Duodenal mucosa (tissue), 2 donors: ENCODE measurements around the gene GPR84.

Experiments used
- H3K27ac ChIP-seq: one replicate; pipeline ENCODE4 v1.7.0; 2013; ENCODE audit warnings: low read depth, low read length
- H3K27me3 ChIP-seq, 2 donors: one replicate each; pipeline ENCODE4 v1.7.0; 2013; ENCODE audit warnings: low read length in 2 of 2, control low read depth in 1 of 2; ENCODE audit not compliant: insufficient read depth in 2 of 2, control insufficient read depth in 1 of 2
- H3K36me3 ChIP-seq, 2 donors: one replicate each; pipeline ENCODE4 v1.7.0; 2013; ENCODE audit warnings: low read length in 2 of 2, control low read depth in 1 of 2; ENCODE audit not compliant: insufficient read depth in 2 of 2, control insufficient read depth in 1 of 2
- H3K4me1 ChIP-seq, 2 donors: one replicate each; pipeline ENCODE4 v1.7.0; 2013; ENCODE audit warnings: low read length in 2 of 2, control low read depth in 1 of 2; ENCODE audit not compliant: insufficient read depth in 2 of 2, control insufficient read depth in 1 of 2
- H3K4me3 ChIP-seq, 2 donors: one replicate each; pipeline ENCODE4 v1.7.0; 2013; ENCODE audit warnings: low read length in 2 of 2, low read depth in 1 of 2
- H3K9ac ChIP-seq, 2 donors: one replicate each; pipeline ENCODE4 v1.7.0; 2013; ENCODE audit warnings: low read length in 2 of 2, low read depth in 1 of 2
- H3K9me3 ChIP-seq, 2 donors: one replicate each; pipeline ENCODE4 v1.7.0; 2013; ENCODE audit warnings: low read length in 2 of 2, control low read depth in 1 of 2; ENCODE audit not compliant: control insufficient read depth in 1 of 2

GPR84 gene

GRCh38 chr12:54392485-54393206 lies 28.4 kb upstream of the GPR84 start:
- Histone ChIP-seq H3K9me3 (no peaks in the 10 kb centered on the region), H3K36me3 (peaks cover 0 to 15% of the 10 kb centered on the region in 2 donors), H3K9ac (no peak overlapping the region), H3K27me3 (no peaks in the 10 kb centered on the region), H3K4me3 (no peak overlapping the region), H3K27ac (no peak overlapping the region), H3K4me1 (peaks cover 5 to 8% of the 10 kb centered on the region in 2 donors)

DNA sequence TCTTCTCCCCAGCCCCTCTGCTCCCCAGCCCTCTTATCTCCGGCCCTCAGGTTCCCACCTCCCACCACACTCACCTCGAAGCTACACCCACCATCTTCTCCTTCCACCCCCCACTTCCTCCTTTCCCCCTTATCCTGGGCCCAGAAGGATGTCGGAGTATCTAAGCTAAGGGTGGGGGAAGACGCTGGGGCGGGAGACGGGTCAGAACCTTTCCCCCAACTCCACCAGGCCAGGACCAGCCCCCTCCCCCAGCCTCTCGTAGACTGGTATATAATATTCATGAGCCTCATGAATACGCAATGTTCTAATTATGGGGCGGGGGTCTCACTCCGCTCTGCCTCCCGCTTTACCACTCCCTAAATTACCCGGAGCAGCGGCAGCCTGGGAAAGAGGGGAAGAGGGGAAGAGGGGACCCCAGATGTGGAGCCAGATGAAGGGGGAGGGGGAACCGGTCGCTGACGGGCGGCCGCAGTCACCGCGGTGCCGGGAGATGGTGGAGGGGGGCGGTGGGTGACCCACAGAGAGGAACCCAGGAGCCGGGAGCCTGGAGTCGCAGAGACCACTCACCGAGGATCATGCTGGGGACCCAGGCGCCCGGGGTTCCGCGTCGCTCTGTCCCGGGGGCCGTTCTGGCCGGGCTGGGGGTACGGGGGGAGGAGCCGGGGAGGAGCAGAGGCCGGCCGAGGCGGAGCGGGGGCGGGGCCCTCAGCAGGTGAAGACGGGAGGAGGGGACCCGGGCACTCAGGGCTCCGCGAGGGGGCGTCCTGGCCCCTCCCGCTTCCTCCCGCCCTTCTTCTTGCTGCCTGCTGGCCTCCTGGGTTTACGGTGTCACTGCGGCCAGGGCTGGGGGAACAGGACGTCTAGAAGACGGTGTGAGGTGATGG lies 26.6 kb upstream of the GPR84 start:
- Histone ChIP-seq H3K27ac (no peak overlapping the region), H3K36me3 (peaks cover 0 to 2% of the 10 kb centered on the region in 2 donors), H3K4me3 (peak overlapping the region; percentile 36 to 53), H3K4me1 (peaks cover 5 to 19% of the 10 kb centered on the region in 2 donors), H3K27me3 (no peaks in the 10 kb centered on the region), H3K9me3 (no peaks in the 10 kb centered on the region), H3K9ac (peak overlapping the region in 1 of 2 donors; percentile 11)

GRCh38 chr12:54390176-54390667 lies 25.9 kb upstream of the GPR84 start:
- no peaks in the 10 kb centered on the region for H3K9me3 ChIP-seq
- H3K27me3 ChIP-seq, result no peaks in the 10 kb centered on the region
- no peak overlapping the region for H3K27ac ChIP-seq
- H3K4me3 ChIP-seq, result no peak overlapping the region
- H3K36me3 ChIP-seq, result no peaks in the 10 kb centered on the region
- H3K9ac ChIP-seq, result no peak overlapping the region
- H3K4me1 ChIP-seq, result peaks cover 7 to 26% of the 10 kb centered on the region in 2 donors

GRCh38 chr12:54389607-54390175 lies 25.4 kb upstream of the GPR84 start:
- Histone ChIP-seq H3K4me1 (peaks cover 9 to 31% of the 10 kb centered on the region in 2 donors), H3K9ac (no peak overlapping the region)

DNA sequence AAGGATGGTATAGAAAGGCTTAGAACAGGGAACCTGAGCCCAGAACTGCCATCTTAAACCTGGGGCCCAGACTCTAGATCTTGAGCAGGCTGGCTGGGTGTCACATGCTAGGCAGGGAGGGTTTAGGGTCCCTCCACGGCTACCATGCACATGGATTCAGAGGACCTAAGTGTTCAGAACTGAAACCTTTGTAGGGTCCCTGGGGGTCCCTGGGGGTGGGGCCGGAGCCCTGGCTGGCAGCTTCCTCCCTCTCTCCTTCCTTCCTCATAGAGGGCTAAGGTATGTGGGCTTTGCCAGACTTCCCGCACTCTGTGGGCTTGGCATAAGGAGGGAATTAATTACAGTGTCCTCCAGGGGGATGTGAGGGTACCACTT lies 24.8 kb upstream of the GPR84 start:
- no peak overlapping the region for H3K4me3 ChIP-seq

More at GRCh38 chr12:54389607-54390175, 25.4 kb upstream of the GPR84 start:
- Histone ChIP-seq H3K9me3 (no peaks in the 10 kb centered on the region), H3K4me3 (no peak overlapping the region), H3K27me3 (no peaks in the 10 kb centered on the region), H3K27ac (no peak overlapping the region), H3K36me3 (no peaks in the 10 kb centered on the region)

GRCh38 chr12:54388237-54389133 lies 24.2 kb upstream of the GPR84 start:
- Histone ChIP-seq H3K4me1 (peaks cover 11 to 34% of the 10 kb centered on the region in 2 donors), H3K27me3 (no peaks in the 10 kb centered on the region), H3K27ac (no peak overlapping the region), H3K36me3 (no peaks in the 10 kb centered on the region), H3K4me3 (no peak overlapping the region), H3K9me3 (no peaks in the 10 kb centered on the region), H3K9ac (no peak overlapping the region)

More for the DNA sequence above, 24.8 kb upstream of the GPR84 start:
- Histone ChIP-seq H3K36me3 (no peaks in the 10 kb centered on the region), H3K9me3 (no peaks in the 10 kb centered on the region), H3K27me3 (no peaks in the 10 kb centered on the region), H3K4me1 (peaks cover 11 to 34% of the 10 kb centered on the region in 2 donors), H3K27ac (no peak overlapping the region), H3K9ac (no peak overlapping the region)

GRCh38 chr12:54387114-54387467 lies 22.8 kb upstream of the GPR84 start:
- H3K9ac ChIP-seq, result no peak overlapping the region
- no peaks in the 10 kb centered on the region for H3K27me3 ChIP-seq
- no peaks in the 10 kb centered on the region for H3K36me3 ChIP-seq
- H3K4me1 ChIP-seq, result peaks cover 11 to 34% of the 10 kb centered on the region in 2 donors
- no peaks in the 10 kb centered on the region for H3K9me3 ChIP-seq
- no peak overlapping the region for H3K27ac ChIP-seq
- no peak overlapping the region for H3K4me3 ChIP-seq

DNA sequence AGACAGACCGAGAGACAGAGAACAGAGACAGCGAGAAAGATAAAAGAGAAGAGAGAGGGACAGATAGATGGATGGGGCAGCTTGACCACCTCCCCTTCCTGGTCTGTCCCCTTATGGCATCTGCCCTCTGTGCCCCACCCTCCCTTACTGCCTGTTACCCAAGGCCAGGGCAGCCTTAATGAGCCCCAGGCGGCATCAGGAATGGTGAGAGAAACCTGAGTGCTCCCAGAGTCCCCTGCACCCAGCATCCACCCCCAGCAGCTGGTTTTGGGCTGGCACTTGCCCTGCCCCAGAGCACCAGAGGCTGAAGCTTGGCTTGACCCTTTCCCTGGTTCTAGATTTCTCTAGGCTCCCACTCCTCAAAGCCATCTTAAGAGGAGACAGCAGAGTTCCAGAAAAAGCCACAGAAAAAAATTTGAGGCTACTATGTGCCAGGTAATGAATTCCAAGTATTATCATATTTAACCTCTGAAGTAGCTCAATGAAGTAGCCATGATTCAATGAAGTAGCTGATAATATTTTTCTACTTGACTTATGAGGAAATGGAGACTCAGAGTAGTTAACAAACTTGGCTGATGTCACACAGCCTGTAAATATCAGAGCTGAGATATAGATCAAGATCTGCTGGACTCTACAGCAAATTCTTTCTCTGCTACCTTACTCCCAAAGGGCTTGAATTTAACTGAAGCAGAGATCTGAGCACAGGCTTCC lies 22.3 kb upstream of the GPR84 start:
- Histone ChIP-seq H3K27ac (no peak overlapping the region), H3K4me1 (peaks cover 7 to 34% of the 10 kb centered on the region in 2 donors), H3K36me3 (no peaks in the 10 kb centered on the region), H3K9me3 (no peaks in the 10 kb centered on the region), H3K27me3 (no peaks in the 10 kb centered on the region), H3K4me3 (no peak overlapping the region), H3K9ac (no peak overlapping the region)

DNA sequence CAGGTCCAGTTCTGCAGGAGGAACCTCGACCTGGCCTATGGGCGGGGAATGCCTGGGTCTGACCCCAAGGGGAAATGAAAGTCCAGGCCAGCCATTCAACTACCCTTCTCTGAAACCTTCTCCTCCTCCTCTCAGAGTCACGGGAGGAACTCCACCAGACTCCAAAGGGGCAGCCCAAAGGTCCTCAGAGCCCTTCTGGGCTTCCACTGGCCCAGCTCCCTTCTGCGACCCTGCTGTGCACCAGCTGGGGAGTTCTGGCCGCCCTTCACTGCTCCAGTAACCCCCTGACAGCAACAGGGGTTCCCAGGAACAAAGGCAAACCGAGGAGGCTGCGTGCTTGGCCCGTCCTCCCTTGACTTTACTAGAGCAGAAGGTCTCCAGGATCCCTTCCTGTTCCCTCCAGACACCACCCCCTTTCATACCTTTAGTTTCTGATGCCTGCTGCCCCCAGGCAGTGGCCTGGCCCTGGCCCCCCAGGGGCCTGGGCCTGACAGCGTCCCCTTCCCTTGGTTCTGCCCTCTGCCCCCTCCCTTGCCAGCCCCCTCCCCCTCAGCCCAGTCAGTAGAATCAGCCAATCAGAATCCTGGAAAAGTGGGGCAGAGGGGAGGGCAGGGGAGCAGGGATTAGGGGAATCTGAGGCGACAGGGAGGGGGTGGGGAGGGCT lies 21.1 kb upstream of the GPR84 start:
- Histone ChIP-seq H3K27me3 (no peaks in the 10 kb centered on the region), H3K36me3 (no peaks in the 10 kb centered on the region), H3K9ac (no peak overlapping the region), H3K9me3 (no peaks in the 10 kb centered on the region), H3K27ac (peak overlapping the region; percentile 22), H3K4me1 (peaks cover 6 to 34% of the 10 kb centered on the region in 2 donors), H3K4me3 (no peak overlapping the region)
